Activated naive CD4-positive, alpha-beta T cell treated with anti-CD3 and anti-CD28 coated beads, Interleukin-2, amount 50 U/mL, for 16 hours (primary cell): ENCODE measurements around the gene GSTA1.
"Not testable (repeated sequence)": the region's sequence is repeated elsewhere in the genome, so short reads cannot be mapped to it uniquely, and the experiment has no call there.

ENCODE experiments used
- DNase-seq: peaks from one replicate; pipeline ENCODE4 v3.0.0-alpha.2; 2020

The GSTA1 gene

DNA sequence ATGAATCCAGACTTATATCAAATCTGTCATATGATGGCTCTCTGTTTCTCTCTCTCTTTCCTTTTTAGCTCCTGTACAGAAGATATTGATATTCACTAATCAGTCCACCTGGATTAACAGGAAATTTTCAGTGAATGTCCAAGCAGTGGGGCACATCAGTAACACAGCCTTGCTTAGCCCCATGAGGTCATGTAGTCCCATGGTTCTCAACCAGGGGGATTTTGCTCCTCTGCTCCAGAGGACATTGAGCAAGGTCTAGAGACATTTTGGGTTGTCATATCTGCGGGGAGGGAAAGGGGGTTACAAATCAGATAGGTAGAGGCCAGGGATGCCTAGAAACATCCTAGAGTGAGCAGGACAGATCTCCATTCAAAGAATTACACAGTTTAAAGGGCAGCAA, 810 bp downstream of the GSTA1 start:
- DNase-seq: no peak

DNA sequence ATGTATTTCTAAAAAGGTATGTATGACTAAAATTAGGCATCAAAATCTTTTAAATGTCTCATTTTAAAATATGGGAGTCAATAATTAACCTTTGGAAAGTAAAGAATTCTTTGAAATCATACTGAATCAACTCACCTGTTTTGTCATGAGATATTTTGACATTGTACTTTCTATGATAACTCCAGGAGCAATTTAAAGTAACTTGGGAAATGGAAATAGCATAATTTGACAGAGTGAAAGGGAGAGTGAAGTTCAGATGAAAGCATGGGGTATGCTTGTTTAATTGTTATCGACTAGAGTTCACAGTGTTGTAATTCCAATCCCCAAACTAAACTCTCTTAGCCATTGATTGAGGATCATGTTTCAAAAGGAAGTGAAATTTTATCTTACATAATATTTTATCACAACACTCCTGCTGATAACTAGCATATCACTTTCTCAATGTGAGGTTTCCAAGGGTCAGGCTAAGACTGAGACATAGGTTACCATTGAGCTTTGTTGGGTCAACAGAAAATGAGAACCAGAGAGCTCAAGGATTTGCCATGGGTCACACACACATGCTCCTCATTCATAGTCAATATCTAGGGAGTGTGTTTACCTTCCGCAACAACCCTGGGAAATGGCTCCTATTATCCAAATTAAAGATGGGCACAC, 2.3 kb downstream of the GSTA1 start:
- DNase-seq: no peak

DNA sequence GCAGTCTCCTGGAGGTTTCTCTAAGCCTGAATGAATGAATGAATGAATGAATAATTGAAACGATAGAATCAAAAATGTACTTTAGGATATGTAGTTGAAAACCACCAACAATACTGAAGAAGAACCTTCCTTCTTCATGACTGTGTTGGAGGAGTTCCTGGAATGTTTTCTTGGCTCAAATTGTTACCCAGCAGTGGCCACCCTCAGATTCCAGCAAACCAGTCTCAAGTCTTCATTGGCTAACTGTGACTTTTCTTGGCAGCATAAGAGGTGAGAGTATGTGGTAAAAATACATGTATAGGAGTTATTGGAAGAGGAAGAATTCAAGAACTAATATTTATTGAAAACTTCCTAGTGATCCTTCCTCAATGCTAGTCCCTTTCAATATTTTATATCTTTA, 4.3 kb downstream of the GSTA1 start:
- DNase-seq: not testable (repeated sequence)

DNA sequence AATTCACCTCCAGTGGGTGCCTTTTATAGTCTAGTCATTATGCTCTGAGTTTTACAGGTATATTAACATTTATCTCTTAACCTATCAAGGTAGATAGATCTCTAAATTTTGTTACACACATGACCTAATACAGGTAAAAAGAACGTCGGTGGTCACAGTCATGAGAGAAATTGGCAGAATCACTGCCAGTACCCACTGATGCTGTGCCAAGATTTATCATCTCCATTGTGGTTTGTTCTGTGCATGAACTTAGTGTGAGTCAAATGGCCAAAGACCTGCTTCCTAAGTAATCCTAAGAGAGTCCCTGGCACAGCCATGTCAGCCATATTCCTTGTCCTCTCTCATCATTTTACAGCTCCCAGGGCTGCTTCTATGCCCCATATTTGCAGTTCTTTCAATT, 9.2 kb downstream of the GSTA1 start:
- DNase-seq: not testable (repeated sequence)

DNA sequence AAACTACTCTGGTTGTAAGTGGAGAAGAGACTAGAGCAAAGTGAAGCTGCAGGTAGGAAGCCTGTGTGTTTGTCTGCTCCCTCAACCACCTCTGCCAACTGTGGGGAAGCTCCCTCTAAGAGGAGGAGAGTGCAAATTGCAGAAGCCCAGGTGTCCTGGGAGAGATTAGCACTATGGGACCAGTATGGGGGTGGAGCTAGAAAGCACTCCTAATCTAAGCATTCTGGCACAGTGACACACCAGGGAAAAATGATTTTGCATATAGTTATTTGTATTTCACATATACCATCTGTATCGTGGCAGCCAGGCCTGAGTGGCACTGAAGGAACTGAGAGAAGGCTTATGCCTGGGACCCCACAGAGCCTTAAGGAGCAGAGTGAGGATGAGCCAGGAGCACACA, 12.8 kb downstream of the GSTA1 start:
- no peak for DNase-seq

DNA sequence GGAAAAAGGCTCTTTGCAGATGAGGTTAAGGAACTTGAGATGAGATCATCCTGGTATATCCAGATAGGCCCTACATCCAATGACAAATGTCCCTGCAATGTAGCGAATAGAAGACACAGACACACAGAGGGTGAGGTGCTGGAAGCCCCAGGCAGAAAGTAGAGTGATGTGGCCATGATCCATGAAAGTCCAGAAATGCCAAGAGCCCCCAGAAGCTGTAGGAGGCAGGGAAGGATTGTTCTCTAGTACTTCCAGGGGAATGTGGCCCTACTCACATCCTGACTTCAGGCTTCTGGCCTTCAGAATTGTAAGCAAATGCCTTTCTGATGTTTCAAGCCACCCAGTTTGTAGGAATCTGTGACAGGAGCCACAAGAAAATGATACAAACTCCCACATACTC, 14.0 kb downstream of the GSTA1 start:
- DNase-seq: not testable (repeated sequence)

DNA sequence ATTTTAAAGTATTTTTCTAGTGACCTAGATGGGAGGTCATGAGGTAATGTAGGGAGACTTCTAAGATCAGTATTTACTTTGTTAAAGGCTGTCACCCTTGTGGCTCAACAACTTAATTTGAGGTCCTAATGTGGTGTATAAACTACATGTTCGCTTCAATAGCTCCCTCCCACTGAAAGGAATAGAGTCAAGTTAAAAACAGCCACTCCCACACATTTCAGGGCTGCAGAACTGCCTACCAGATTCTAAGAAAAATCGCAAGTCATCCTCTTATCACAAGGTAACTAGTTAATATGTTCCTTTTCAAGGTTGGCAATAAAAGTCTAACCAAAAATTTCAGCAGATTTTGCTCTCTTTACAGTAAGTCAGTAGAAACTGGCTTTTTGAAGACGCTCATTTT, 15.1 kb downstream of the GSTA1 start:
- DNase-seq: no peak

DNA sequence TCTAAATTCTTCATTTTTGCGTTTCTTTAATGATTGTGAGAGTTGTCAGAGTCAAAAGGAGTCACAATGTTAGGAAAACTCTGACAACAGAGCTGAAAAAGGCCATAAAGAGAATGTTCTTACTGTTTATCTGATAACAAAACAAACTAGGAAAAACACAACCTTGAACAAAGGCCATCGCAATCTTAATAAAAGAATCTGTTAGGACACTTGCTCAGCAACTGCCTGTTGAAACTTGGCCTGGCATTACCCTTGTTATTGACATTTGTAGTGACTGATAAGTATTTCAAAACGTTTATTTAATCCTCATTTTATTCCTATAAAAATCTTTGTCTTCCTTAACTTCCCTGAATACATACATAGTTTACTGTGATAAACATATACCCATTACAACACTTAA, 15.7 kb downstream of the GSTA1 start:
- DNase-seq: no peak

DNA sequence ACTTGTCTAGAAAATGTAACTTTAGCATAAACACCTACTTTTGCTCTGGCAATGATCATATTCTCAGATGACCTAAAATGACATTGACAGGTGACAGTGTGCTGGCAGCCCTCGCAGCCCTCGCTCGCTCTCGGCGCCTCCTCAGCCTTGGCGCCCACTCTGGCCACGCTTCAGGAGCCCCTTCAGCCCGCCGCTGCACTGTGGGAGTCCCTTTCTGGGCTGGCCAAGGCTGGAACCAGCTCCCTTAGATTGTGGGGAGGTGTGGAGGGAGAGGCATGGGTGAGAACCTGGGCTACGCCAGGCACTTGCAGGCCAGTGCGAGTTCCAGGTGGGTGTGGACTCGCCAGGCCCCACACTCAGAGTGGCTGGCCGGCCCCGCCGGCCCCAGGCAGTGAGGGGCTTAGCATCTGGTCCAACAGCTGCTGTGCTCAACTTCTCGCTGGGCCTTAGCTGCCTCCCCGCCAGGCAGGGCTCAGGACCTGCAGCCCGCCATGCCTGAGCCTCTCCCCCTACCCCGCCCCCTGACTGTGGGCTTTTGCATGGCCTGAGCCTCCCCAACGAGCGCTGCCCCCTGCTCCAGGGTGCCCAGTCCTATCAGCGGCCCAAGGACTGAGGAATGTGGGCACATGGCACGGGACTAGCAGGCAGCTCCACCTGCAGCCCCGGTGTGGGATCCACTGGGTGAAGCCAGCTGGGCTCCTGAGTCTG, 17.2 kb downstream of the GSTA1 start:
- no peak for DNase-seq

DNA sequence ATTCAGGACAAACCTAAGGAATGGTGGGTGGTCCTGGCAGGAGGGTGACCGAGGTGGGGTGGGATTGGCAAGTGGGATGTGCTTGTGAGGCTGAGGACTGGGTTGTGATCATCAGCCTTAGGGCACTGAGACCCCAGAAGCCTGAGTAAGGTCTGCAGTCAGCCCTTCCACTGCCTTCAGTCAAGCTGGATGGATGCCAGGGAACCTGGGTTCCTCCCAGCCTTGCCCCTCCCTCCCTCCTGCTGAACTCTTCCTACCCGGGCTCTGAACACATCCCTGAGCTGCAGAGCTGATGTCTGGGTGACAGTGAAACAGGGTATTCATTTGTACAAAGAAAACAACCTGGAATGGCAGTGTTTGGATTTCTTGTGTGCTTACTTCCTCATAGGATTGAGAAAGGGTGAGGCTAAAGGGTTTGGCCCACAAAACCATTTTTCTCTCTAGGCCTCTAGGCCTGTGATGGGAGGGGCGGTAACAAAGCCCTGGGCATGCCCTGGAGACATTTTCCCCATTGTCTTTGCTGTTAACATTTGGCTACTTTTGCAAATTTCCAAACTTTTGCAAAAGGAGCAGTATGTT, 20.8 kb downstream of the GSTA1 start:
- not testable (repeated sequence) for DNase-seq

DNA sequence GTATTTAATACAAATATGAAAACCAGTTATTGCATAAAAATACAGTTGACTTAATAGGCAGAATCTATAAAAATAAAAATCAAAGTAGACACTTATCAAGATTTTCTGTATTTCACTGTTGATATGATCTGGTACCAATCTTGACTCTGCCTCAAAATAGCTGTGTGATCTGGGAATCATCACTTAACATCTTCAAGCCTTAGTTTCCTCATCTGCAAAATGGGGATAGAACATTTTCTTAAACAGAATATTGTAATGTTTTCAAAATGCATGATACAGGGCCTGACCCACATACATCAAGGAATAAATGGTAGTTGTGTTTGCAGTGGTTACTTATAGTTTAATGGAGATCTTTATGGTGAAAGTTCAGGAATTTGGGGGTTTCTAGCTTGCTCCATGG, 21.4 kb downstream of the GSTA1 start:
- DNase-seq: not testable (repeated sequence)

DNA sequence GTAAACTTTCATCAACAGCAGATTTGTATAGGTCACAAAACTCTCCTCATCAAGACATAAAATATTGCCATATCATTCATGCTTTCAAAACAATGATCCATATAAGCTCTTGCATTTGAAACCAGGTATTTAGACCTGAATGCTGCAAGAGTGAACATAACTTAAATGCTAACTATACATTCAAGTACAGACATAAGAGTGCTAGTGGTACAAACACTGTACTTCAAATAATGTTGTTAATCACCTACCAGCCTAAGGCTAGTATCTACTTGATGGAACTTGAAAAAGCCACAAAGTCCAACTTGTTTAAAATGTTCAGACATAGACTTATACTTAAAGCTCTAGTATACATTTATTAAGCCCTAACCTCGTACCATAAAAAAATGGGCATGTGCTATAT, 24.4 kb downstream of the GSTA1 start:
- no peak for DNase-seq

DNA sequence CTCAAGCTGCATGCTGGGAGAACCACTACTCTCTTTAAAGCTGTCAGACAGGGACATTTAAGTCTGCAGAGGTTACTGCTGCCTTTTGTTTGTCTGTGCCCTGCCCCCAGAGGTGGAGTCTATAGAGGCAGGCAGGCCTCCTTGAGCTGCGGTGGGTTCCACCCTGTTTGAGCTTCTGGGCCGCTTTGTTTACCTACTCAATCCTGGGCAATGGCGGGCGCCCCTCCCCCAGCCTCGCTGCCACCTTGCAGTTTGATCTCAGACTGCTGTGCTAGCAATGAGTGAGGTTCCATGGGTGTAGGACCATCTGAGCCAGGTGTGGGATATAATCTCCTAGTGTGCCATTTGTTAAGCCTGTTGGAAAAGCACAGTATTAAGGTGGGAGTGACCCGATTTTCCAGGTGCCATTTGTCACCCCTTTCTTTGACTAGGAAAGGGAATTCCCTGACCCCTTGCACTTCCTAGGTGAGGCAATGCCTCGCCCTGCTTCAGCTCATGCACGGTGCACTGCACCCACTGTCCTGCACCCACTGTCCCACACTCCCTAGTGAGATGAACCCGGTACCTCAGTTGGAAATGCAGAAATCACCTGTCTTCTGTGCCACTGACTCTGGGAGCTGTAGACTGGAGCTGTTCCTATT, 26.8 kb downstream of the GSTA1 start:
- not testable (repeated sequence) for DNase-seq

DNA sequence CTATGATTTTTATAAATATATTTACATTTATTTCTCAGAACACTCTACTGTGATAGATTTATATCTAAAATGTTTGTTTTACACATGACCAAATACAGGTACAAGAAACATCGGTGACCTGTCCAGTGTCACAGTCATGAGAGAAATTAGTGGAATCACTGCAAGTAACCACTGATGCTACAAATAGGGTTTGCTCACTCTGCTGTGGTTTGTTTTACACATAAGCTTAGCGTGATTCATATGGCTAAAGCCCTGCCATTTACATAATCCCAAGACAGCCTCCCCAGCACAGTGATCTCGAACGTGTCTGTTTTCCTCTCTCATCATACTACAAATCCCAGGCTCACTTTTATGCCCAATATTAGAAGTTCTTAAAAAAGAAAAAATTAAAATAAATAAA, 34.2 kb downstream of the GSTA1 start:
- DNase-seq: not testable (repeated sequence)

DNA sequence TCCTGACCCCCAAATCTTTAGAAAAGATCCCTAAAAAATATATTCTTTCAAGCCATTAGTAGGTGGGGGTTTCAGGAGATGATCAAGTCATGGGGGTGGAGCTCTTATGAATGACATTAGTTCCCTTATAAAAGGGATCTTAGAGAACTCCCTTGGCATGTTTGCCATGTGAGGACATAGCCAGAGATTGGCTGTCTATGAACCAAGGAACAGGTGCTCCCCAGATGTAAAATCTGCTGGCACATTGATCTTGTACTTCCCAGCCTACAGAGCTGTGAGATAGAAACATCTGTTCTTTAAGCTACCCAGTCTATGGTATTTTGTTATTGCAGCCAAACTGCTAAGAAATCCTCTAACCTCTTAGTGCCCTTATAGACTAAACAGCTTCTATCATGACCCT, 36.0 kb downstream of the GSTA1 start:
- not testable (repeated sequence) for DNase-seq

DNA sequence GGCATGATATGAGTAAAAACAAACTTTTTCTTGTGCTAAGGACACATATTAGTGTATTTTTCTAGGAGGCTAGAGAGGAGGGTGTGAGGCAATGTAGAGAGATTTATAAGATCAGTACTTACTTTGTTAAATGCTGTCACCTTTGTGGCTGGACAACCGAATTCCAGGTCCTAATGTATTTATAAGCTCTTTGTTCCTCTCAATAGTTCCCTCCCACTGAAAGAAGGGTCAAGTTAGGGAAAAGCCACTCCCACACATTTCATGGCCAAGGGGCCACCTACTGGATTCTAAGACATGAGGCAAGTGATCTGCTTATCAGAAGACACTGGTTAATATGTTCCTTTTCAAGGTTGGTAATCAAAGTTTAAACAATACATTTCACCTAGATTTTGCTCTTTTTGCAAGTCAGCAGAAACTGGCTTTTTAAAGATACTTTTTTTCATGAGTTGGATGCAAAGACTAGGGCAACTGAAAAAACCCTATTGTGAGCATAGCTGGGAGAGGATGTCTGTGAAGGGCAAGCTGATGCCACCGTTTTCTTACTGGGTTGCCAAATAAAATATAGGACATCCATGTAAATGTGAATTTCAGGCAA, 40.2 kb downstream of the GSTA1 start, which contains the start of gene GSTA2:
GSTA2 (minus strand) TSS at position 154 of the 595 bp plus-strand sequence. CDS start 5,528 bp downstream, outside the sequence.
- not testable (repeated sequence) for DNase-seq

DNA sequence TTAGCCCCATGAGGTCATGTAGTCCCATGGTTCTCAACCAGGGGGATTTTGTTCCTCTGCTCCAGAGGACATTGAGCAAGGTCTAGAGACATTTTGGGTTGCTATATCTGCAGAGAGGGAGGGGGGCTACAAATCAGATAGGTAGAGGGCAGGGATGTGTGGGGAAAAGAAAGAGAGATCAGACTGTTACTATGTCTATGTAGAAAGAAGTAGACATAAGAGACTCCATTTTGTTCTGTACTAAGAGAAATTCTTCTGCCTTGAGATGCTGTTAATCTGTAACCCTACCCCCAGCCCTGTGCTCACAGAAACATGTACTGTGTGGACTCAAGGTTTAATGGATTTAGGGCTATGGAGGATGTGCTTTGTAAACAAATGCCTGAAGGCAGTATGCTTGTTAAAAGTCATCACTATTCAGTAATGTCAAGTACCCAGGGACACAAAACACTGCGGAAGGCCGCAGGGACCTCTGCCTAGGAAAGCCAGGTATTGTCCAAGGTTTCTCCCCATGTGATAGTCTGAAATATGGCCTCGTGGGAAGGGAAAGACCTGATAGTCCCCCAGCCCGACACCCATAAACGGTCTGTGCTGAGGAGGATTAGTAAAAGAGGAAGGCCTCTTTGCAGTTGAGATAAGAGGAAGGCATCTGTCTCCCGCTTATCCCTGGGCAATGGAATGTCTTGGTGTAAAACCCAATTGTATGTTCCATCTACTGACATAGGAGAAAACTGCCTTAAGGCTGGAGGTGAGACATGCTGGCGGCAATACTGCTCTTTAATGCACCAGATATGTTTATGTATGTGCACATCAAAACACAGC, 41.7 kb downstream of the GSTA1 start:
- not testable (repeated sequence) for DNase-seq

DNA sequence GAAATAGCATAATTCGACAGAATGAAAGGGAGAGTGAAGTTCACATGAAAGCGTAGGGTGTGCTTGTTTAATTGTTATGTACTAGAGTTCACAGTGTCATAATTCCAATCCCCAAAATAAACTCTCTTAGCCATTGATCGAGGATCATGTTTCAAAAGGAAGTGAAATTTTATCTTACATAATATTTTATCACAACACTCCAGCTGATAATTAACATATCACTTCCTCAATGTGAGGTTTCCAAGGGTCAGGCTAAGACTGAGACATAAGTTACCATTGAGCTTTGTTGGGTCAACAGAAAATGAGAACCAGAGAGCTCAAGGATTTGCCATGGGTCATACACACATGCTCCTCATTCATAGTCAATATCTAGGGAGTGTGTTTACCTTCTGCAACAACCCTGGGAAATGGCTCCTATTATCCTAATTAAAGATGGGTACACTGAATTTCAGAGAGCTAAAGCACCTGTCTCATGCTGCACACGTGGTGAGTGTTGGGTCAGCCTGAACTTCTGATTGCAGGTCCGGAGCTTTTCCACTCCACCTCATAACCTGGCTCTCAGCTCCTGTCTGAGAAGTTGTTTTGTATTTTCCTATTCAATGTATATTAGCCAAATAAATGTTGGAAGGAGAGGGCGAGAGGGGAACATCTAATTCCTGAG, 43.4 kb downstream of the GSTA1 start:
- no peak for DNase-seq

DNA sequence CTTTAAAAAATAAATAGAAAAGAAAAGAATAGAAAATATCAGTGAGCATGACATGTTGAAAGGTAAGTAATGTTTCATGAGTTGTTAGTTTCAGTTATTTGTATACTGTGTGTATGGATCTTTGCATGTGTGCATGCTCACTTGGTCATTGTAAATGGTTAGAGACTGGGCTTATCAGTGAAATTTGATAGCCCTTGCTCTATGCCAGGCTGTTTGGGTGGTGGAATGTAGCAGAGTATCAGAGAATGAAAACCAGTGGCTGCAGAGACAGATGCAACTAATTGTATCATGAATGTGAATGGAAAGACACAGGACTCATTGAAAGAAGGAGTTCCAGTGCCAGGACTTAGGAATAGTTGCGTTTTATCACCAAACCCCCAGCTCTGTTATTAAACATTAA, 44.5 kb downstream of the GSTA1 start:
- DNase-seq: no peak

DNA sequence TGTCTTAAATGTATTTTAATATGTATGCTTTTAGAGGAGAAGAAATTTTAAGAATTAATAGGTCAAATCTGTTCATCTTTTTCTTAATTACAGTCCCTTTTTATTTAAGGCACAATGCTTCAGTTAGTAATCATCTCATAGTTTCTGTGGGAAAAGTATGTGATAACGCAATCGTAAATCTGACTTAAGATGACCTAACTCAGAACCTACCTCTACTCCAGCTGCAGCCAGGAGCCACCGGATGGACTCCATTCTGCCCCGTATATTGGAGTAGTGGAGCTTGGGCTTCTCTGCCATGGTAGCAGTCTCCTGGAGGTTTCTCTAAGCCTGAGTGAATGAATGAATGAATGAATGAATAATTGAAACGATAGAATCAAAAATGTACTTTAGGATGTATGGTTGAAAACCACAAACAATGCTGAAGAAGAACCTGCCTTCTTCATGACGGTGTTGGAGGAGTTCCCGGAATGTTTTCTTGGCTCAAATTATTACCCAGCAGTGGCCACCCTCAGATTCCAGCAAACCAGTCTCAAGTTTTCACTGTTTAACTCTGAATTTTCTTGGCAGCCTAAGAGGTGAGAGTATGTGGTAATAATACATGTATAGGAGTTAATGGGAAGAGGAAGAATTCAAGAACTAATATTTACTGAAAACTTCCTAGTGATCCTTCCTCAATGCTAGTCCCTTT, 45.8 kb downstream of the GSTA1 start:
- not testable (repeated sequence) for DNase-seq

DNA sequence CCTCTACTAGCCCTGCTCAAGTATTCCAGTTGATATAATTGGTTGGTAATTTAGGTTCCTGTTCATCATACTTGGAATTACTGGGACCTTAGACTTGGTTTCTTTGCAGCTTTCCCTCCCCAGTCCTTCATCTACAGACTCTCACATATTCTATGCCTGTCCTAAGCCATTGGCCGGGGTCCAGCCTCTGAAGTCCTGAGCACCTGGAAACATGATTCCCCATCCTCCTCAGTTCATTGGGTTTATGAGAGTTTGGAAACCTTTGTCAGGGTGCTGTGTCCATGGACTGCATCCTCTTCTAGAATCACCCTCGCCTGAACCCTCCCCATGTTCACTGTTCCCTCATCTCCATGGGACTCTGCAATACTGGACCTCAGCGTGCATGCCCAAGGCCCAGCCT, 49.2 kb downstream of the GSTA1 start:
- DNase-seq: no peak
